CD14-positive monocyte (primary cell): ENCODE measurements around the gene PIP4K2C. TPM values are rescaled to one million over a fixed set of nuclear protein-coding genes. Genes with fewer than 3 reads are reported as not detected.
"Not testable (repeated sequence)": the region's sequence is repeated elsewhere in the genome, so short reads cannot be mapped to it uniquely, and the experiment has no call there.

Experiments used
- DNase-seq, 3 donors: peaks; one replicate each; pipeline ENCODE4 v3.0.0-alpha.2; 2011 to 2022
- H2AFZ ChIP-seq: 2 replicates; pipeline ENCODE4 v1.6.0; 2012; ENCODE audit warnings: mild to moderate bottlenecking, low read depth, low read length, inconsistent platforms; ENCODE audit not compliant: insufficient read depth, poor library complexity, severe bottlenecking
- H3K27ac ChIP-seq, 2 donors: 1 replicate in 1 of 2; 2 replicates in 1 of 2; pipeline ENCODE4 v1.5.1; 2012 to 2013; ENCODE audit warnings: low read length in 2 of 2, control low read depth in 1 of 2, inconsistent platforms in 1 of 2, low read depth in 1 of 2, mild to moderate bottlenecking in 1 of 2
- H3K27me3 ChIP-seq, 2 donors: one replicate each; pipeline versions ENCODE4 v1.6.0 to v1.6.1; 2011 to 2013; ENCODE audit warnings: low read length in 2 of 2; ENCODE audit not compliant: control insufficient read depth in 2 of 2, insufficient read depth in 2 of 2
- H3K36me3 ChIP-seq, 2 donors: replicated peaks in 1 of 2; 1 replicate in 1 of 2; 2 replicates in 1 of 2; pipeline versions ENCODE4 v1.5.1 to v1.6.1; 2012 to 2013; ENCODE audit warnings: low read length in 2 of 2, control low read depth in 1 of 2, inconsistent platforms in 1 of 2, mild to moderate bottlenecking in 1 of 2; ENCODE audit not compliant: insufficient read depth in 2 of 2, control insufficient read depth in 1 of 2
- H3K4me1 ChIP-seq, 2 donors: 1 replicate in 1 of 2; 2 replicates in 1 of 2; pipeline versions ENCODE4 v1.5.1 to v1.6.1; 2012 to 2013; ENCODE audit warnings: low read length in 2 of 2, control low read depth in 1 of 2, inconsistent platforms in 1 of 2, mild to moderate bottlenecking in 1 of 2, moderate library complexity in 1 of 2; ENCODE audit not compliant: insufficient read depth in 2 of 2, control insufficient read depth in 1 of 2
- H3K4me2 ChIP-seq: replicated peaks from 2 replicates; pipeline ENCODE3; 2012; ENCODE audit warnings: low read length, moderate library complexity, mild to moderate bottlenecking; ENCODE audit not compliant: poor library complexity, severe bottlenecking; ENCODE audit errors: extremely low read depth
- H3K4me3 ChIP-seq, 3 experiments: fragments of 200-600 bp in 1 of 3; sonication (generic) in 1 of 3; replicated peaks in 1 of 3; 1 replicate in 2 of 3; 2 replicates in 1 of 3; pipeline ENCODE4 v1.5.1; 2011 to 2013; ENCODE audit warnings: low read length in 3 of 3, mild to moderate bottlenecking in 3 of 3, control low read depth in 2 of 3, low read depth in 2 of 3, inconsistent platforms in 1 of 3, moderate library complexity in 1 of 3
- H3K79me2 ChIP-seq: 2 replicates; pipeline ENCODE4 v1.6.0; 2012; ENCODE audit warnings: mild to moderate bottlenecking, control low read depth, inconsistent platforms, low read length, moderate library complexity; ENCODE audit not compliant: insufficient read depth
- H3K9ac ChIP-seq: 2 replicates; pipeline ENCODE4 v1.6.0; 2017; ENCODE audit warnings: low read length, mild to moderate bottlenecking; ENCODE audit not compliant: insufficient read depth, poor library complexity, severe bottlenecking
- H3K9me3 ChIP-seq, 2 donors: replicated peaks in 1 of 2; 1 replicate in 1 of 2; 2 replicates in 1 of 2; pipeline versions ENCODE4 v1.5.1 to v1.6.1; 2012 to 2013; ENCODE audit warnings: low read length in 2 of 2, control low read depth in 1 of 2; ENCODE audit not compliant: control insufficient read depth in 1 of 2, insufficient read depth in 1 of 2
- H4K20me1 ChIP-seq: 2 replicates; pipeline ENCODE4 v1.6.0; 2012; ENCODE audit warnings: mild to moderate bottlenecking, low read length, control low read depth, moderate library complexity; ENCODE audit not compliant: insufficient read depth
- H3K27ac Mint-ChIP-seq, 7 donors: one replicate each; pipeline ENCODE4 v1.8.0; 2020; ENCODE audit warnings: mild to moderate bottlenecking in 7 of 7, mixed read lengths in 7 of 7, moderate library complexity in 6 of 7, inconsistent platforms in 2 of 7
- H3K27me3 Mint-ChIP-seq, 3 donors: one replicate each; pipeline ENCODE4 v1.8.0; 2021 to 2022; ENCODE audit warnings: low read depth in 3 of 3, mild to moderate bottlenecking in 3 of 3, mixed read lengths in 3 of 3, moderate library complexity in 3 of 3, inconsistent platforms in 1 of 3
- H3K36me3 Mint-ChIP-seq, 2 donors: one replicate each; pipeline ENCODE4 v1.8.0; 2020; ENCODE audit warnings: mixed read lengths in 2 of 2, inconsistent platforms in 1 of 2, mild to moderate bottlenecking in 1 of 2
- H3K4me1 Mint-ChIP-seq: one replicate; pipeline ENCODE4 v1.8.0; 2020; ENCODE audit warnings: mild to moderate bottlenecking, mixed read lengths
- H3K4me3 Mint-ChIP-seq, 2 donors: one replicate each; pipeline ENCODE4 v1.8.0; 2020; ENCODE audit warnings: mild to moderate bottlenecking in 2 of 2, mixed read lengths in 2 of 2, moderate library complexity in 1 of 2
- H3K9me3 Mint-ChIP-seq, 7 donors: one replicate each; pipeline ENCODE4 v1.8.0; 2020 to 2022; ENCODE audit warnings: mixed read lengths in 7 of 7, mild to moderate bottlenecking in 6 of 7, moderate library complexity in 6 of 7, inconsistent platforms in 2 of 7
- CTCF ChIP-seq: fragments of 200-600 bp; IDR thresholded peaks from one replicate; pipeline ENCODE4 v1.8.0; 2022; ENCODE audit warnings: antibody characterized with exemption, mild to moderate bottlenecking
- WGBS: methylation state at CpG from one replicate; pipeline ENCODE4 v1.1.5; 2013; ENCODE audit warnings: missing lambda C conversion rate; ENCODE audit not compliant: insufficient coverage; 5-methylcytosine and 5-hydroxymethylcytosine counted together
- intact Hi-C, 2 donors: fragments of 100-400 bp; cut with micrococcal nuclease; formaldehyde crosslinking; loops; one replicate each; pipeline versions ENCODE4 v1.15.0 to v1.15.1; 2023
- polyA plus RNA-seq, 3 donors: library from polyadenylated mRNA; depleted of rRNA in 1 of 3; unstranded in 2 of 3; stranded (reverse) in 1 of 3; fragments of 300-500 nt in 2 of 3; fragments of >200 nt in 1 of 3; fragmentation: Illumina TruSeq in 2 of 3; gene quantifications; 1 replicate in 2 of 3; 2 replicates in 1 of 3; pipeline ENCODE4 v1.2.3, GENCODE V29; 2012 to 2021

The PIP4K2C gene
- polyA plus RNA-seq, 3 donors = 12.3 to 18.6 (median 16.9) TPM

GRCh38 chr12:57586128-57586527, 4.9 kb upstream of the PIP4K2C start:
- intact Hi-C loops = loop anchor here in 1 of 2 donors (10.0 kb wide), 1 partner anchor 109 kb away; the partner anchor contains the start of gene OS9
- no peaks in the 10 kb centered on the region for H3K9me3 ChIP-seq
- H3K9ac ChIP-seq = no peak overlapping the region
- H2AFZ ChIP-seq = no peak overlapping the region
- peaks cover 0 to 3% of the 10 kb centered on the region in 2 donors for H3K36me3 Mint-ChIP-seq
- H3K4me3 Mint-ChIP-seq = no peak overlapping the region
- no peak overlapping the region for H3K4me3 ChIP-seq
- no peaks in the 10 kb centered on the region for H4K20me1 ChIP-seq
- 100% methylated on average over 2 of the region's 3 CpGs for WGBS
- H3K27ac Mint-ChIP-seq = no peak overlapping the region
- H3K36me3 ChIP-seq = no peaks in the 10 kb centered on the region
- H3K27ac ChIP-seq = no peak overlapping the region
- H3K4me1 ChIP-seq = peaks cover 23 to 26% of the 10 kb centered on the region in 2 donors
- no peak for DNase-seq
- H3K9me3 Mint-ChIP-seq = no peaks in the 10 kb centered on the region
- no peak for TF ChIP-seq CTCF
- peaks cover 5 to 20% of the 10 kb centered on the region in 2 donors for H3K27me3 ChIP-seq
- H3K79me2 ChIP-seq = no peaks in the 10 kb centered on the region
- H3K4me1 Mint-ChIP-seq = peaks cover 29% of the 10 kb centered on the region
- peaks cover 2 to 18% (median 7%) of the 10 kb centered on the region in 3 donors for H3K27me3 Mint-ChIP-seq
- H3K4me2 ChIP-seq = no peak overlapping the region

DNA sequence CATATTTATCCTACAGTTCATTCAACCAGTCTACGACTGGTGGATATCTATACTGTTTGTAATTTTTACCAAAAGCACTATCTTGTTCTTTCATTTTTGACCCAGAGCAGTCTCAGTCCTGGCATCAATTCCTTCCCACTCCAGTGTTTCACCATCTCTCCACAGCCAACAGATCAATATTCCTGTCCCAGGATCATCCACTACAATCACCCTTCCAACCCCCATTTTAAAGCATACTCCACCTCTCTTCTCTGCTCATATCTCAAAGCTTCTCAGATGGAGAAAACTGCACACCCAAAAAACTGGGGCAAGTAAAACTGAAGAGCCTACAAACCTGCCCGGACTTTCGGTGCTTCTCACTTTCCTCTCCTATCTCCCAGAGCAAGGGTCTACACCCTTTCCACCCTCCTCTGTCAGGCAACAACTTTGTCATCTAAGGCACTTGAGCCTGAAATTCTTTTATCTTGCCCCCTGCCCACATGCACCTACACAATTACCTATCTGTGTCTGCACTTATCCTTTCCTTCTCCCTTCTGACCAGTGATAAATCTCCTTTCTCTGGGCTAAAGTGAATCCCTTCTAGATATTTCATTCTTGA, 4.1 kb upstream of the PIP4K2C start:
- Histone ChIP-seq H3K4me1 (peaks cover 29 to 34% of the 10 kb centered on the region in 2 donors), H2AFZ (no peak overlapping the region), H4K20me1 (no peaks in the 10 kb centered on the region), H3K9me3 (no peaks in the 10 kb centered on the region), H3K9ac (no peak overlapping the region), H3K79me2 (peaks cover 4% of the 10 kb centered on the region), H3K36me3 (no peaks in the 10 kb centered on the region), H3K4me2 (no peak overlapping the region), H3K4me3 (no peak overlapping the region), H3K27ac (no peak overlapping the region), H3K27me3 (peaks cover 5 to 18% of the 10 kb centered on the region in 2 donors)
- DNase-seq = no peak
- WGBS = 96% methylated on average over 3 of the region's 3 CpGs
- Mint-ChIP-seq H3K27me3 (peaks cover 2 to 20% (median 7%) of the 10 kb centered on the region in 3 donors), H3K27ac (no peak overlapping the region), H3K4me1 (peaks cover 34% of the 10 kb centered on the region), H3K4me3 (no peak overlapping the region), H3K36me3 (peaks cover 0 to 3% of the 10 kb centered on the region in 2 donors), H3K9me3 (no peaks in the 10 kb centered on the region)
- TF ChIP-seq CTCF = no peak
- intact Hi-C loops = loop anchor here in 1 of 2 donors (10.0 kb wide), 1 partner anchor 108 kb away; the partner anchor contains the start of gene OS9

DNA sequence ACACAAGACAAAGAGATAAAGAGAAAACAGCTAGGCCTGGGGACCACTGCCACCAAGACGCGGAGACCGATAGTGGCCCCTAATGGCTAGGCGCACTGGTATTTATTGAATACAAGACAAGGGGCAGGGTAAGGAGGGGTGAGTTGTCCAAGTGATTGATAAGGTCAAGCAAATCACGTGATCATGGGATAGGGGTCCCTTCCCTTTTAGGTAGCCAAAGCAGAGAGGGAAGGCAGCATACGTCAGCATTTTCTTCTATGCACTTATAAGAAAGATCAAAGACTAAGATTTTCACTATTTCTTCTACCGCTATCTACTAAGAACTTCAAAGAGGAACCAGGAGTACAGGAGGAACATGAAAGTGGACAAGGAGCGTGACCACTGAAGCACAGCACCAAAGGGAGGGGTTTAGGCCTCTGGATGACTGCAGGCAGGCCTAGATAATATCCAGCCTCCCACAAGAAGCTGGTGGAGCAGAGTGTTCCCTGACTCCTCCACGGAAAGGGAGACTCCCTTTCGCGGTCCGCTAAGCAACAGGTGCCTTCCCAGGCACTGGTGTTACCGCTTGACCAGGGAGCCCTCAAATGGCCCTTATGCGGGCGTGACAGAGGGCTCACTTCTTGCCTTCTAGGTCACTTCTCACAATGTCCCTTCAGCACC, 1.9 kb upstream of the PIP4K2C start:
- not testable (repeated sequence) for H3K4me3 Mint-ChIP-seq, H3K9me3 ChIP-seq, H3K27ac ChIP-seq, H3K4me2 ChIP-seq, H2AFZ ChIP-seq, H3K4me3 ChIP-seq, H3K36me3 Mint-ChIP-seq, H3K79me2 ChIP-seq, H3K27ac Mint-ChIP-seq, DNase-seq, H3K9me3 Mint-ChIP-seq, H4K20me1 ChIP-seq, H3K9ac ChIP-seq, H3K36me3 ChIP-seq
- Mint-ChIP-seq H3K27me3 (peaks cover 2 to 12% (median 7%) of the 10 kb centered on the region in 3 donors), H3K4me1 (peaks cover 38% of the 10 kb centered on the region)
- Histone ChIP-seq H3K4me1 (peaks cover 30 to 35% of the 10 kb centered on the region in 2 donors), H3K27me3 (peaks cover 5 to 11% of the 10 kb centered on the region in 2 donors)
- intact Hi-C loops = loop anchor here in 1 of 2 donors (10.0 kb wide), 1 partner anchor 106 kb away; the partner anchor contains the start of gene OS9
- 85% methylated on average over 9 of the region's 15 CpGs for WGBS
